ENCODE data around the gene DOCK7. TPM values are rescaled to one million over a fixed set of nuclear protein-coding genes. Genes with fewer than 3 reads are reported as not detected.

The DOCK7 gene
- polyA plus RNA-seq, 3 donors: 2.9 to 3.7 (median 3.5) TPM

GRCh38 chr1:62536865-62537264 is 151.3 kb downstream of the DOCK7 start:
- Mint-ChIP-seq H3K4me1 (no peaks in the 10 kb centered on the region), H3K9me3 (no peaks in the 10 kb centered on the region), H3K27me3 (ENCODE audit: low read depth in 3 of 3) (no peaks in the 10 kb centered on the region), H3K36me3 (peaks cover 10 to 15% of the 10 kb centered on the region in 2 donors), H3K4me3 (no peak overlapping the region), H3K27ac (no peak overlapping the region)
- intact Hi-C loops (cut with micrococcal nuclease): no loop called here
- no peaks in the 10 kb centered on the region for H3K27me3 ChIP-seq (ENCODE audit: control insufficient read depth in 2 of 2, insufficient read depth in 2 of 2, low read length in 2 of 2)
- H3K79me2 ChIP-seq (ENCODE audit: insufficient read depth, low read length): no peaks in the 10 kb centered on the region
- no peak overlapping the region for H3K27ac ChIP-seq (ENCODE audit: low read depth in 1 of 2, low read length in 2 of 2)
- no peak overlapping the region for H3K4me3 ChIP-seq (replicated peaks in 1 of 3; ENCODE audit: low read depth in 2 of 3, low read length in 3 of 3)
- TF ChIP-seq CTCF (IDR thresholded peaks at IDR 0.05): no peak
- no peak for DNase-seq
- no peak overlapping the region for H2AFZ ChIP-seq (ENCODE audit: insufficient read depth, low read depth, low read length, poor library complexity, severe bottlenecking)
- H3K4me2 ChIP-seq (replicated peaks; ENCODE audit: extremely low read depth, low read length, poor library complexity, severe bottlenecking): no peak overlapping the region
- no peaks in the 10 kb centered on the region for H3K4me1 ChIP-seq (ENCODE audit: control insufficient read depth in 1 of 2, insufficient read depth in 2 of 2, low read length in 2 of 2)
- H3K9ac ChIP-seq (ENCODE audit: insufficient read depth, low read length, poor library complexity, severe bottlenecking): no peak overlapping the region
- no peaks in the 10 kb centered on the region for H4K20me1 ChIP-seq (ENCODE audit: insufficient read depth, low read length)
- H3K36me3 ChIP-seq (replicated peaks in 1 of 2; ENCODE audit: control insufficient read depth in 1 of 2, insufficient read depth in 2 of 2, low read length in 2 of 2): peaks cover 0 to 28% of the 10 kb centered on the region in 2 donors
- H3K9me3 ChIP-seq (replicated peaks in 1 of 2; ENCODE audit: control insufficient read depth in 1 of 2, insufficient read depth in 1 of 2, low read length in 2 of 2): no peaks in the 10 kb centered on the region

GRCh38 chr1:62530516-62531154 is 157.6 kb downstream of the DOCK7 start:
- WGBS (ENCODE audit: insufficient coverage): 84% methylated on average over 5 of the region's 6 CpGs
- no peak overlapping the region for H2AFZ ChIP-seq (ENCODE audit: insufficient read depth, low read depth, low read length, poor library complexity, severe bottlenecking)
- Mint-ChIP-seq H3K9me3 (no peaks in the 10 kb centered on the region), H3K27me3 (ENCODE audit: low read depth in 3 of 3) (no peaks in the 10 kb centered on the region), H3K4me1 (no peaks in the 10 kb centered on the region), H3K4me3 (no peak overlapping the region), H3K27ac (peak overlapping the region in 1 of 7 donors; percentile 36), H3K36me3 (peaks cover 11 to 16% of the 10 kb centered on the region in 2 donors)
- no peaks in the 10 kb centered on the region for H3K79me2 ChIP-seq (ENCODE audit: insufficient read depth, low read length)
- H3K4me1 ChIP-seq (ENCODE audit: control insufficient read depth in 1 of 2, insufficient read depth in 2 of 2, low read length in 2 of 2): no peaks in the 10 kb centered on the region
- H3K4me3 ChIP-seq (replicated peaks in 1 of 3; ENCODE audit: low read depth in 2 of 3, low read length in 3 of 3): no peak overlapping the region
- H4K20me1 ChIP-seq (ENCODE audit: insufficient read depth, low read length): no peaks in the 10 kb centered on the region
- DNase-seq: no peak
- intact Hi-C loops (cut with micrococcal nuclease): no loop called here
- no peak overlapping the region for H3K4me2 ChIP-seq (replicated peaks; ENCODE audit: extremely low read depth, low read length, poor library complexity, severe bottlenecking)
- peaks cover 0 to 9% of the 10 kb centered on the region in 2 donors for H3K36me3 ChIP-seq (replicated peaks in 1 of 2; ENCODE audit: control insufficient read depth in 1 of 2, insufficient read depth in 2 of 2, low read length in 2 of 2)
- peak; percentile 9 for TF ChIP-seq CTCF (IDR thresholded peaks at IDR 0.05)
- no peak overlapping the region for H3K27ac ChIP-seq (ENCODE audit: low read depth in 1 of 2, low read length in 2 of 2)
- no peak overlapping the region for H3K9ac ChIP-seq (ENCODE audit: insufficient read depth, low read length, poor library complexity, severe bottlenecking)
- no peaks in the 10 kb centered on the region for H3K9me3 ChIP-seq (replicated peaks in 1 of 2; ENCODE audit: control insufficient read depth in 1 of 2, insufficient read depth in 1 of 2, low read length in 2 of 2)
- no peaks in the 10 kb centered on the region for H3K27me3 ChIP-seq (ENCODE audit: control insufficient read depth in 2 of 2, insufficient read depth in 2 of 2, low read length in 2 of 2)

All from CD14-positive monocyte (primary cell).